ENCODE results near the gene ARID5B. TPM values are rescaled to one million over a fixed set of nuclear protein-coding genes. Genes with fewer than 3 reads are reported as not detected.

The ARID5B gene
- total and polyA plus RNA-seq, 2 donors (not counting 3 experiments of a cell fraction or from before 2014, with no cell fraction given): 5.6 to 8.9 TPM

GRCh38 chr10:62131724-62132123 is 230.2 kb downstream of the ARID5B start:
- peak overlapping the region; percentile 41 for H3K9ac ChIP-seq (replicated peaks; ENCODE audit: extremely low read depth, insufficient read depth, low read length)
- no peaks in the 10 kb centered on the region for H3K36me3 ChIP-seq (ENCODE audit: control insufficient read depth in 2 of 2, extremely low read depth in 1 of 2, insufficient read depth in 2 of 2, low read length in 2 of 2)
- intact Hi-C loops (cut with micrococcal nuclease): loop anchor here (1.0 to 2.0 kb wide), 10 partner anchors 10 to 295 kb away; partner anchors contain the start of gene ARID5B
- FAIRE-seq (peak; percentile 59), DNase-seq (ENCODE audit: low read depth, low spot score) (no peak)
- H2AFZ ChIP-seq (ENCODE audit: low read depth, low read length): peak overlapping the region; percentile 42
- no TSS peak for BruUV-seq (replicated peaks)
- peak overlapping the region; percentile 45 for H3K4me2 ChIP-seq (ENCODE audit: insufficient read depth, low read length)
- CTCF ChIA-PET: interaction anchor here (0.8 to 1.3 kb wide), 3 partner anchors 12 to 93 kb away, joined by 3 to 14 read pairs (median 3); no protein-coding TSS in a partner anchor
- no peak overlapping the region for H3K4me3 ChIP-seq (replicated peaks in 1 of 3; ENCODE audit: insufficient read depth in 1 of 3, low read depth in 1 of 3, low read length in 3 of 3)
- H3K27me3 ChIP-seq (ENCODE audit: control insufficient read depth in 2 of 2, insufficient read depth in 2 of 2, low read length in 2 of 2): no peaks in the 10 kb centered on the region
- no peaks in the 10 kb centered on the region for H4K20me1 ChIP-seq (replicated peaks; ENCODE audit: control insufficient read depth, extremely low read depth, insufficient read depth, low read length)
- TF ChIP-seq CTCF (IDR thresholded peaks at IDR 0.05; ENCODE audit: extremely low read depth in 1 of 2, insufficient read depth in 1 of 2, low read depth in 1 of 2, low read length in 2 of 2): no peak
- TF ChIP-seq MYC (IDR thresholded peaks at IDR 0.05; ENCODE audit: low read depth, low read length): no peak
- no peak for TF ChIP-seq MAX (IDR thresholded peaks at IDR 0.05; ENCODE audit: insufficient read depth, insufficient read length)
- TF ChIP-seq EZH2 (IDR thresholded peaks at IDR 0.05; ENCODE audit: borderline replicate concordance, low read depth, low read length, severe bottlenecking): no peak
- TF ChIP-seq FOS (IDR thresholded peaks at IDR 0.05; ENCODE audit: borderline replicate concordance, insufficient read depth, low read length): no peak
- no peak for TF ChIP-seq GATA2 (IDR thresholded peaks at IDR 0.05; ENCODE audit: insufficient read depth, insufficient read length, low read depth, low read length)
- TF ChIP-seq POLR2AphosphoS5 (IDR thresholded peaks at IDR 0.05; ENCODE audit: insufficient read depth, low read depth, low read length): no peak
- TF ChIP-seq POLR2A (IDR thresholded peaks at IDR 0.05; ENCODE audit: low read depth, low read length): no peak
- no peak for TF ChIP-seq JUN (IDR thresholded peaks at IDR 0.05; ENCODE audit: borderline replicate concordance, insufficient read depth, insufficient read length, low read depth)
- peaks cover 29% of the 10 kb centered on the region for H3K4me1 ChIP-seq (ENCODE audit: control insufficient read depth, extremely low read depth, insufficient read depth, low read length)
- no peaks in the 10 kb centered on the region for H3K9me3 ChIP-seq (replicated peaks; ENCODE audit: control insufficient read depth, insufficient read depth, low read length)
- no peaks in the 10 kb centered on the region for H3K79me2 ChIP-seq (ENCODE audit: control insufficient read depth, insufficient read depth, low read length)
- dilution Hi-C loops (cut with MboI; ENCODE audit: extremely low pct_ligation_motif_present, low sequenced_read_pairs): no loop called here
- H3K9me1 ChIP-seq (replicated peaks; ENCODE audit: control insufficient read depth, extremely low read depth, insufficient read depth, low read length): no peaks in the 10 kb centered on the region
- peak overlapping the region; percentile 78 for H3K27ac ChIP-seq (ENCODE audit: insufficient read depth, low read depth, low read length)
- POLR2A ChIA-PET: interaction anchor here (1.3 kb wide), 1 partner anchor 49 kb away, joined by 3 read pairs; no protein-coding TSS in a partner anchor

Measured in endothelial cell of umbilical vein (primary cell).